ENCODE data around the gene ATF3. TPM values are rescaled to one million over a fixed set of nuclear protein-coding genes. Genes with fewer than 3 reads are reported as not detected.

The ATF3 gene
- total and polyA plus RNA-seq, 2 of the 4 experiments (the other 2 are of a cell fraction): 9.9 to 12.3 TPM

- Histone ChIP-seq H3K9me1 (ENCODE audit: insufficient read depth, low read length) (no peaks in the 10 kb centered on the region), H2BK15ac (ENCODE audit: low read depth, low read length) (no peak overlapping the region), H3K4me2 (ENCODE audit: low read depth, low read length) (no peak overlapping the region), H3K14ac (replicated peaks; ENCODE audit: low read depth, low read length) (no peak overlapping the region), H3K79me1 (ENCODE audit: low read depth in 1 of 2, low read length in 2 of 2) (no peaks in the 10 kb centered on the region), H2BK5ac (ENCODE audit: low read depth, low read length, poor library complexity, severe bottlenecking) (no peak overlapping the region), H3K23ac (ENCODE audit: low read depth, low read length) (no peak overlapping the region), H3K9me3 (ENCODE audit: control insufficient read depth, insufficient read depth, low read length) (no peaks in the 10 kb centered on the region), H2AFZ (replicated peaks; ENCODE audit: low read length, poor library complexity) (no peak overlapping the region), H4K91ac (ENCODE audit: insufficient read depth, low read depth, low read length) (no peak overlapping the region), H2BK120ac (ENCODE audit: low read depth, low read length) (no peak overlapping the region), H2AK5ac (ENCODE audit: low read depth, low read length) (no peak overlapping the region), H3K4me1 (ENCODE audit: control insufficient read depth, insufficient read depth, low read length) (peaks cover 2% of the 10 kb centered on the region; the same call in 1 of the 2 replicates), H3K36me3 (ENCODE audit: control insufficient read depth, insufficient read depth, low read length) (no peaks in the 10 kb centered on the region), H3K56ac (ENCODE audit: extremely low read depth, insufficient read depth, low read length) (no peak overlapping the region), H3K9ac (ENCODE audit: low read depth, low read length) (no peak overlapping the region), H2AK9ac (replicated peaks; ENCODE audit: low read depth, low read length, poor library complexity) (no peak overlapping the region), H2BK20ac (ENCODE audit: low read depth, low read length) (no peak overlapping the region), H3K18ac (ENCODE audit: low read depth, low read length) (no peak overlapping the region), H4K8ac (ENCODE audit: low read depth in 2 of 2, low read length in 2 of 2) (no peak overlapping the region), H3K4me3 (ENCODE audit: insufficient read depth, low read depth, low read length) (no peak overlapping the region), H3K27me3 (ENCODE audit: control insufficient read depth, insufficient read depth, low read length) (no peaks in the 10 kb centered on the region), H3K27ac (ENCODE audit: insufficient read depth, low read length) (no peak overlapping the region), H4K5ac (ENCODE audit: low read depth, low read length) (no peak overlapping the region), H4K20me1 (ENCODE audit: insufficient read depth, low read length) (no peaks in the 10 kb centered on the region), H3K4ac (ENCODE audit: low read depth, low read length) (no peak overlapping the region)
- CTCF ChIA-PET: no interaction called here
- no peak for TF ChIP-seq RFX5 (IDR thresholded peaks at IDR 0.05; ENCODE audit: low read depth, low read length)
- TF ChIP-seq CEBPB (IDR thresholded peaks at IDR 0.05; ENCODE audit: low read depth, low read length): peak; percentile 40; the same call in 1 of the 2 replicates
- POLR2A ChIA-PET (ENCODE audit: unreplicated experiment): no interaction called here
- intact Hi-C loops (cut with micrococcal nuclease) (no loop called here), in situ Hi-C loops (cut with MboI; ENCODE audit: low sequenced_read_pairs) (no loop called here), dilution Hi-C loops (cut with HindIII; ENCODE audit: low sequenced_read_pairs, unreplicated experiment) (no loop called here)
- no TSS peak for BruUV-seq (replicated peaks)
- ATAC-seq (ENCODE audit: low read depth) (no peak), DNase-seq (no peak)
- no CpG with 5 or more reads among the region's 1 CpG for WGBS, 2 experiments (ENCODE audit: extremely low coverage in 2 of 2, insufficient read length in 1 of 2)
These were observed 30.5 kb upstream of the ATF3 start for GRCh38 chr1:212578041-212578440.
